ENCODE results near the gene PKLR.
"Not testable (repeated sequence)": the region's sequence is repeated elsewhere in the genome, so short reads cannot be mapped to it uniquely, and the experiment has no call there.

Gene PKLR

GRCh38 chr1:155301342-155301841, at the start of gene PKLR:
PKLR (minus strand) TSS chr1:155301438; CDS start chr1:155301395, 43 bp downstream.
- peak; percentile 60 for DNase-seq (ENCODE audit: low spot score)

GRCh38 chr1:155342842-155343241, 41.6 kb upstream of the PKLR start:
- DNase-seq (ENCODE audit: low spot score): no peak

- no peak for DNase-seq (ENCODE audit: low spot score)
Measured at GRCh38 chr1:155339515-155340097, 38.4 kb upstream of the PKLR start.

GRCh38 chr1:155334962-155335361, 33.7 kb upstream of the PKLR start:
- DNase-seq (ENCODE audit: low spot score): no peak

GRCh38 chr1:155329980-155330598, 28.9 kb upstream of the PKLR start:
- DNase-seq (ENCODE audit: low spot score): no peak

GRCh38 chr1:155328856-155329255, 27.6 kb upstream of the PKLR start:
- DNase-seq (ENCODE audit: low spot score): not testable (repeated sequence)

- no peak for DNase-seq (ENCODE audit: low spot score)
Measured at GRCh38 chr1:155327981-155328380, 26.7 kb upstream of the PKLR start.

- no peak for DNase-seq (ENCODE audit: low spot score)
Measured at GRCh38 chr1:155326631-155327037, 25.4 kb upstream of the PKLR start.

GRCh38 chr1:155326020-155326526, 24.8 kb upstream of the PKLR start:
- no peak for DNase-seq (ENCODE audit: low spot score)

- DNase-seq (ENCODE audit: low spot score): no peak
Measured at GRCh38 chr1:155325603-155325893, 24.3 kb upstream of the PKLR start.

GRCh38 chr1:155324717-155325602, 23.7 kb upstream of the PKLR start:
- DNase-seq (ENCODE audit: low spot score): no peak

GRCh38 chr1:155324037-155324716, 22.9 kb upstream of the PKLR start:
- peak; percentile 83 for DNase-seq (ENCODE audit: low spot score)

GRCh38 chr1:155323729-155324036, 22.4 kb upstream of the PKLR start:
- DNase-seq (ENCODE audit: low spot score): peak; percentile 85

GRCh38 chr1:155322953-155323728, 21.9 kb upstream of the PKLR start:
- DNase-seq (ENCODE audit: low spot score): peak; percentile 83

GRCh38 chr1:155322571-155322952, 21.3 kb upstream of the PKLR start:
- no peak for DNase-seq (ENCODE audit: low spot score)

GRCh38 chr1:155321639-155322503, 20.6 kb upstream of the PKLR start:
- no peak for DNase-seq (ENCODE audit: low spot score)

GRCh38 chr1:155320661-155321617, 19.7 kb upstream of the PKLR start, which contains the start of gene RUSC1:
RUSC1 (plus strand) TSS chr1:155320894; CDS start chr1:155321774, 880 bp downstream.
- peak; percentile 54 for DNase-seq (ENCODE audit: low spot score)

- DNase-seq (ENCODE audit: low spot score): no peak
Measured at GRCh38 chr1:155320252-155320651, 19.0 kb upstream of the PKLR start.

- no peak for DNase-seq (ENCODE audit: low spot score)
Measured at GRCh38 chr1:155319536-155319935, 18.3 kb upstream of the PKLR start.

All from hematopoietic multipotent progenitor cell treated with erythropoietin and hydrocortisone succinate and interleukin-3 and kit ligand, for 15 days (in vitro differentiated cells).